OCI-LY3 (cell line): Measurements from ENCODE around the gene FOXI3.

Experiments used
- H2AFZ ChIP-seq: fragments of 200-600, 300-600 bp; shearing (Covaris generic); 2 replicates; pipeline ENCODE4 v1.6.0; 2014; ENCODE audit warnings: antibody characterized with exemption, low read depth, low read length
- H3K27ac ChIP-seq: fragments of 200-600, 300-600 bp; sonication (generic); 2 replicates; pipeline ENCODE4 v1.5.1; 2014; ENCODE audit warnings: mild to moderate bottlenecking, low read length, moderate library complexity, mixed read lengths
- H3K27me3 ChIP-seq: fragments of 200-600, 300-600 bp; sonication (generic); 2 replicates; pipeline ENCODE4 v1.6.1; 2014; ENCODE audit warnings: low read depth, low read length, mixed read lengths
- H3K36me3 ChIP-seq: fragments of 200-600, 300-600 bp; sonication (generic); replicated peaks from 2 replicates; pipeline ENCODE3; 2014; ENCODE audit warnings: low read depth, low read length, mixed read lengths
- H3K4me1 ChIP-seq: fragments of 300-600, 200-600 bp; sonication (generic); 2 replicates; pipeline ENCODE4 v1.6.1; 2014; ENCODE audit warnings: low read length, mixed read lengths
- H3K4me2 ChIP-seq: fragments of 200-600, 300-600 bp; sonication (generic); 2 replicates; pipeline ENCODE4 v1.6.1; 2014; ENCODE audit warnings: low read length, mixed read lengths
- H3K4me3 ChIP-seq: fragments of 300-600, 200-600 bp; sonication (generic); 2 replicates; pipeline ENCODE4 v1.5.1; 2014; ENCODE audit warnings: antibody characterized with exemption, mild to moderate bottlenecking, low read length, moderate library complexity
- H3K79me2 ChIP-seq: fragments of 300-600, 200-600 bp; shearing (Covaris generic); 2 replicates; pipeline ENCODE4 v1.6.1; 2014; ENCODE audit warnings: mild to moderate bottlenecking, low read length, mixed read lengths
- H3K9ac ChIP-seq: fragments of 300-600, 200-600 bp; shearing (Covaris generic); 2 replicates; pipeline ENCODE4 v1.6.0; 2014; ENCODE audit warnings: mild to moderate bottlenecking, low read length, moderate library complexity
- H3K9me3 ChIP-seq: fragments of 200-600, 300-600 bp; shearing (Covaris generic); 2 replicates; pipeline ENCODE4 v1.6.1; 2014; ENCODE audit warnings: low read length, mixed read lengths; ENCODE audit not compliant: insufficient read depth
- H4K20me1 ChIP-seq: fragments of 200-600, 300-600 bp; sonication (generic); 2 replicates; pipeline ENCODE4 v1.6.1; 2016; ENCODE audit warnings: low read length, mixed read lengths; ENCODE audit not compliant: insufficient read depth
- CTCF ChIP-seq: fragments of 200-600, 300-600 bp; sonication (generic); IDR thresholded peaks from 2 replicates; pipeline ENCODE4 v1.5.1; 2014; ENCODE audit warnings: antibody characterized with exemption, low read length, low read depth
- EZH2phosphoT487 ChIP-seq: fragments of 200-600 bp; shearing (Covaris generic); IDR thresholded peaks from 2 replicates; pipeline ENCODE4 v1.6.1; 2018; ENCODE audit warnings: antibody characterized with exemption, mixed run types, low read depth

FOXI3 gene

GRCh38 chr2:88452565-88452905, at the start of gene FOXI3:
Gene FOXI3, minus strand, starts transcription at chr2:88452693. Its CDS starts 158 bp downstream, at chr2:88452535.
- H3K36me3 ChIP-seq: no peaks in the 10 kb centered on the region
- no peak within 1 kb of the TSS for H2AFZ ChIP-seq
- H3K4me1 ChIP-seq: no peaks in the 10 kb centered on the region
- H4K20me1 ChIP-seq: no peaks in the 10 kb centered on the region
- H3K27ac ChIP-seq: no peak within 1 kb of the TSS
- H3K9me3 ChIP-seq: no peaks in the 10 kb centered on the region
- TF ChIP-seq CTCF (no peak), EZH2phosphoT487 (no peak)
- H3K27me3 ChIP-seq: 0 out of 2 replicates have a peak, but pooled peaks cover 3% of the 10 kb centered on the region
- no peak within 1 kb of the TSS for H3K4me3 ChIP-seq
- H3K79me2 ChIP-seq: no peaks in the 10 kb centered on the region
- H3K4me2 ChIP-seq: no peak within 1 kb of the TSS
- no peak within 1 kb of the TSS for H3K9ac ChIP-seq

DNA sequence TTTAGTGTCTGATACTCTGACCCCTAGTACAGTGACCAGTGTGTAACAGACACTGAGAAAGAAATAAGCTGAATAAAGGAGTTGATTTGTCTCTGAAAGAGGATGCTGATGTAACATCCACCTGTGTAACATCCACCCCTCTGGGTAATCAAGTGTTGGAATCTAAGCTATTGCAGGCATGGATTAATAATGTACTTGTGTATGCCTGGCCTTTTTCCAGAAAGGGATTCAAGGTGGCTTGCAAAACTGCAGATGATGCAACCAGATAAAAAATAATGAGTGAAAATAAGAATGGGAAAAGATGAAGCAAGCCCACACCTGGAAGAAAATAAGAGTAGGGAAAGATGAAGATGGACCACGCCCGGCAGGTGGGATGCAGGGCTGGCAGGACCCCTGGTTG, 48.2 kb upstream of the FOXI3 start:
- H3K9me3 ChIP-seq: no peaks in the 10 kb centered on the region
- TF ChIP-seq EZH2phosphoT487 (no peak), CTCF (no peak)
- H3K79me2 ChIP-seq: no peaks in the 10 kb centered on the region
- H3K4me1 ChIP-seq: no peaks in the 10 kb centered on the region
- no peaks in the 10 kb centered on the region for H4K20me1 ChIP-seq
- no peak overlapping the region for H3K27ac ChIP-seq
- H3K4me3 ChIP-seq: no peak overlapping the region
- no peak overlapping the region for H3K9ac ChIP-seq
- H2AFZ ChIP-seq: no peak overlapping the region
- H3K36me3 ChIP-seq: no peaks in the 10 kb centered on the region
- no peaks in the 10 kb centered on the region for H3K27me3 ChIP-seq
- no peak overlapping the region for H3K4me2 ChIP-seq

- Histone ChIP-seq H3K27ac (no peak overlapping the region), H3K36me3 (no peaks in the 10 kb centered on the region), H3K9me3 (no peaks in the 10 kb centered on the region), H3K9ac (no peak overlapping the region), H3K4me3 (no peak overlapping the region), H3K4me1 (no peaks in the 10 kb centered on the region), H3K4me2 (no peak overlapping the region), H3K79me2 (no peaks in the 10 kb centered on the region), H2AFZ (no peak overlapping the region), H3K27me3 (no peaks in the 10 kb centered on the region; the same call in 1 of the 2 replicates), H4K20me1 (no peaks in the 10 kb centered on the region)
- TF ChIP-seq EZH2phosphoT487: no peak
- TF ChIP-seq CTCF: no peak
Observed at GRCh38 chr2:88499204-88499603, 46.7 kb upstream of the FOXI3 start.

GRCh38 chr2:88493481-88493880, 41.0 kb upstream of the FOXI3 start:
- no peaks in the 10 kb centered on the region for H4K20me1 ChIP-seq
- no peak overlapping the region for H3K9ac ChIP-seq
- TF ChIP-seq EZH2phosphoT487: no peak
- TF ChIP-seq CTCF: no peak
- H3K79me2 ChIP-seq: no peaks in the 10 kb centered on the region
- H2AFZ ChIP-seq: no peak overlapping the region
- H3K27ac ChIP-seq: no peak overlapping the region
- no peaks in the 10 kb centered on the region; the same call in 1 of the 2 replicates for H3K27me3 ChIP-seq
- H3K9me3 ChIP-seq: no peaks in the 10 kb centered on the region
- H3K4me3 ChIP-seq: no peak overlapping the region
- H3K36me3 ChIP-seq: no peaks in the 10 kb centered on the region
- H3K4me2 ChIP-seq: no peak overlapping the region
- no peaks in the 10 kb centered on the region for H3K4me1 ChIP-seq
